Keratinocyte (primary cell): Measurements from ENCODE around the gene ATP13A3. TPM values are rescaled to one million over a fixed set of nuclear protein-coding genes. Genes with fewer than 3 reads are reported as not detected.

Experiments
- DNase-seq: peaks from one replicate; pipeline ENCODE4 v3.0.0-alpha.2; 2011; ENCODE audit warnings: low read depth, missing footprints, low spot score
- FAIRE-seq: peaks from 2 replicates; lab custom pipeline; 2011; peaks lifted over from hg19 to GRCh38; lab: Jason Lieb, UNC
- H2AFZ ChIP-seq: 2 replicates; pipeline ENCODE4 v1.6.0; 2012; ENCODE audit warnings: low read length, control low read depth, inconsistent platforms; ENCODE audit not compliant: control insufficient read depth
- H3K27ac ChIP-seq: 2 replicates; pipeline ENCODE4 v1.5.1; 2011; ENCODE audit warnings: low read length; ENCODE audit not compliant: control insufficient read depth, insufficient read depth
- H3K27me3 ChIP-seq: 3 replicates; pipeline ENCODE4 v1.6.0; 2011; ENCODE audit warnings: low read length; ENCODE audit not compliant: control insufficient read depth, insufficient read depth; ENCODE audit errors: extremely low read depth
- H3K36me3 ChIP-seq, 2 experiments: 2 replicates in 1 of 2; 3 replicates in 1 of 2; pipeline ENCODE4 v1.5.1; 2011; ENCODE audit warnings: low read length in 2 of 2, mild to moderate bottlenecking in 1 of 2; ENCODE audit not compliant: control insufficient read depth in 2 of 2, insufficient read depth in 2 of 2; ENCODE audit errors: extremely low read depth in 1 of 2
- H3K4me1 ChIP-seq: 3 replicates; pipeline ENCODE4 v1.5.1; 2011; ENCODE audit warnings: low read length; ENCODE audit not compliant: control insufficient read depth, insufficient read depth; ENCODE audit errors: extremely low read depth
- H3K4me2 ChIP-seq: 3 replicates; pipeline ENCODE4 v1.6.0; 2011; ENCODE audit warnings: low read depth, low read length; ENCODE audit not compliant: control insufficient read depth, insufficient read depth; ENCODE audit errors: extremely low read depth
- H3K4me3 ChIP-seq, 3 experiments: fragments of 200-600 bp in 1 of 3; sonication (generic) in 1 of 3; 2 replicates in 2 of 3; 3 replicates in 1 of 3; pipeline ENCODE4 v1.5.1; 2011 to 2016; ENCODE audit warnings: low read length in 3 of 3, mild to moderate bottlenecking in 3 of 3, control low read depth in 2 of 3, inconsistent platforms in 1 of 3, low read depth in 1 of 3, mixed read lengths in 1 of 3, mixed run types in 1 of 3, moderate library complexity in 1 of 3; ENCODE audit not compliant: control insufficient read depth in 2 of 3, insufficient read depth in 2 of 3; ENCODE audit errors: extremely low read depth in 1 of 3
- H3K79me2 ChIP-seq: 2 replicates; pipeline ENCODE4 v1.6.0; 2012; ENCODE audit warnings: low read length; ENCODE audit not compliant: control insufficient read depth, insufficient read depth
- H3K9ac ChIP-seq: 3 replicates; pipeline ENCODE4 v1.6.0; 2011; ENCODE audit warnings: low read length; ENCODE audit not compliant: control insufficient read depth, insufficient read depth; ENCODE audit errors: extremely low read depth
- H3K9me1 ChIP-seq: 3 replicates; pipeline ENCODE4 v1.6.0; 2011; ENCODE audit warnings: low read length; ENCODE audit not compliant: control insufficient read depth, insufficient read depth; ENCODE audit errors: extremely low read depth
- H3K9me3 ChIP-seq: 2 replicates; pipeline ENCODE4 v1.5.1; 2012; ENCODE audit warnings: low read depth, low read length; ENCODE audit not compliant: control insufficient read depth
- H4K20me1 ChIP-seq: 3 replicates; pipeline ENCODE4 v1.6.0; 2011; ENCODE audit warnings: low read length; ENCODE audit not compliant: control insufficient read depth, insufficient read depth; ENCODE audit errors: extremely low read depth
- EZH2 ChIP-seq: IDR thresholded peaks from one replicate; pipeline ENCODE4 v1.6.1; 2012; ENCODE audit warnings: inconsistent platforms, mild to moderate bottlenecking, low read length, moderate library complexity
- dilution Hi-C: fragments of 300-500 bp; cut with MboI; formaldehyde crosslinking; loops from one replicate; pipeline ENCODE4 v1.7.0; 2020; ENCODE audit warnings: low sequenced_read_pairs; ENCODE audit not compliant: extremely low pct_ligation_motif_present
- polyA plus RNA-seq, 5 experiments: library from polyadenylated mRNA; depleted of rRNA in 3 of 5; stranded (reverse) in 3 of 5; stranded (forward) in 1 of 5; unstranded in 1 of 5; fragments of >200 nt; gene quantifications; 1 replicate in 1 of 5; 2 replicates in 3 of 5; 3 replicates in 1 of 5; pipeline versions ENCODE4 v1.2.1 to v1.2.3, GENCODE V29; 2011 to 2012; ENCODE audit warnings: missing spikeins in 2 of 5, low read depth in 1 of 5, low replicate concordance in 1 of 5
- TF ChIP-seq, protein P1 (sequence below), 3 experiments: IDR thresholded peaks in 1 of 3; conservative IDR thresholded peaks in 1 of 3; optimal IDR thresholded peaks in 1 of 3; 2 replicates in 2 of 3; 3 replicates in 1 of 3; pipeline versions ENCODE3 to v1.5.1; 2011; ENCODE audit warnings: low read length in 3 of 3, mild to moderate bottlenecking in 3 of 3, moderate library complexity in 2 of 3, control low read depth in 1 of 3, inconsistent platforms in 1 of 3; ENCODE audit not compliant: insufficient read depth in 2 of 3; ENCODE audit errors: extremely low read depth in 1 of 3

The ATP13A3 gene
- polyA plus RNA-seq, 1 donor (not counting 4 experiments of a cell fraction or from before 2014, with no cell fraction given), result 103 TPM

GRCh38 chr3:194508491-194509453, 22.0 kb upstream of the ATP13A3 start:
- H3K27ac ChIP-seq, result no peak overlapping the region
- H3K9me1 ChIP-seq, result no peaks in the 10 kb centered on the region
- H4K20me1 ChIP-seq, result no peaks in the 10 kb centered on the region
- no peaks in the 10 kb centered on the region for H3K27me3 ChIP-seq
- H3K4me3 ChIP-seq, result no peak overlapping the region
- no peak for DNase-seq
- TF ChIP-seq EZH2, result no peak
- TF ChIP-seq, protein P1, sequence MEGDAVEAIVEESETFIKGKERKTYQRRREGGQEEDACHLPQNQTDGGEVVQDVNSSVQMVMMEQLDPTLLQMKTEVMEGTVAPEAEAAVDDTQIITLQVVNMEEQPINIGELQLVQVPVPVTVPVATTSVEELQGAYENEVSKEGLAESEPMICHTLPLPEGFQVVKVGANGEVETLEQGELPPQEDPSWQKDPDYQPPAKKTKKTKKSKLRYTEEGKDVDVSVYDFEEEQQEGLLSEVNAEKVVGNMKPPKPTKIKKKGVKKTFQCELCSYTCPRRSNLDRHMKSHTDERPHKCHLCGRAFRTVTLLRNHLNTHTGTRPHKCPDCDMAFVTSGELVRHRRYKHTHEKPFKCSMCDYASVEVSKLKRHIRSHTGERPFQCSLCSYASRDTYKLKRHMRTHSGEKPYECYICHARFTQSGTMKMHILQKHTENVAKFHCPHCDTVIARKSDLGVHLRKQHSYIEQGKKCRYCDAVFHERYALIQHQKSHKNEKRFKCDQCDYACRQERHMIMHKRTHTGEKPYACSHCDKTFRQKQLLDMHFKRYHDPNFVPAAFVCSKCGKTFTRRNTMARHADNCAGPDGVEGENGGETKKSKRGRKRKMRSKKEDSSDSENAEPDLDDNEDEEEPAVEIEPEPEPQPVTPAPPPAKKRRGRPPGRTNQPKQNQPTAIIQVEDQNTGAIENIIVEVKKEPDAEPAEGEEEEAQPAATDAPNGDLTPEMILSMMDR (optimal IDR thresholded peaks at IDR 0.05 in 1 of 3, IDR thresholded peaks at IDR 0.05 in 1 of 3, conservative IDR thresholded peaks at IDR 0.05 in 1 of 3; ENCODE audit: extremely low read depth in 1 of 3, insufficient read depth in 2 of 3, low read length in 3 of 3), result no peak
- no peak overlapping the region for H3K4me2 ChIP-seq
- no peaks in the 10 kb centered on the region for H3K36me3 ChIP-seq
- peak overlapping the region; percentile 8 for H2AFZ ChIP-seq
- no peak overlapping the region for H3K9ac ChIP-seq
- FAIRE-seq, result no peak
- no peaks in the 10 kb centered on the region for H3K9me3 ChIP-seq
- H3K4me1 ChIP-seq, result no peaks in the 10 kb centered on the region
- dilution Hi-C loops, result no loop called here
- H3K79me2 ChIP-seq, result no peaks in the 10 kb centered on the region

- no peaks in the 10 kb centered on the region for H3K79me2 ChIP-seq
- dilution Hi-C loops, result no loop called here
- no peak overlapping the region for H3K27ac ChIP-seq
- no peaks in the 10 kb centered on the region for H4K20me1 ChIP-seq
- H3K4me1 ChIP-seq, result no peaks in the 10 kb centered on the region
- H3K4me2 ChIP-seq, result no peak overlapping the region
- FAIRE-seq, result no peak
- no peaks in the 10 kb centered on the region for H3K9me1 ChIP-seq
- H2AFZ ChIP-seq, result no peak overlapping the region
- no peaks in the 10 kb centered on the region for H3K27me3 ChIP-seq
- no peaks in the 10 kb centered on the region for H3K36me3 ChIP-seq
- H3K4me3 ChIP-seq, result no peak overlapping the region
- H3K9ac ChIP-seq, result no peak overlapping the region
- DNase-seq, result no peak
- no peaks in the 10 kb centered on the region for H3K9me3 ChIP-seq
- TF ChIP-seq EZH2, result no peak
- TF ChIP-seq, protein P1 (optimal IDR thresholded peaks at IDR 0.05 in 1 of 3, IDR thresholded peaks at IDR 0.05 in 1 of 3, conservative IDR thresholded peaks at IDR 0.05 in 1 of 3; ENCODE audit: extremely low read depth in 1 of 3, insufficient read depth in 2 of 3, low read length in 3 of 3), result no peak
Observed at GRCh38 chr3:194507571-194507970, 20.8 kb upstream of the ATP13A3 start.
